ENCODE measurements around the gene MMP24OS.

MMP24OS gene

DNA sequence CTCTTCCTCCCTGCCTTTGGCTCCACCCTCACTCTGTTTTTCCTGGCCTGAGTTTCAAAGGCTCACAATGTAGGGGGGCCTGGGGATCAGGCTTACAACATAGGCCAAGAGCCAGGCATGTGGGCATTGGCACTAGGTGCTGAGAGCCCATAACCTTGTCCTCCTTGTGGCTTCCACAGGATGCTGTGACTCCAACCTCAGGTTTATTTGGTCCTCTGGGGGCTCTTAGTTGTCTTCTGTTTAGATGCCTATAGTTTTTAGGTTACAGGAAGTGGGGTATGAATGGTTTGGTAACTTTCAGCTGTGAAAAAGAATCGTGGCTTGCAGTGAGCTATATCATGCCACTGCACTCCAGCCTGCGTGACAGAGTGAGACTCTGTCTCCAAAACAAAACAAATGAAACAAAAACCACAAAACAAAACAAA lies 25.9 kb downstream of the MMP24OS start:
- no peak for DNase-seq (ENCODE audit: low read depth in 2 of 2)

DNA sequence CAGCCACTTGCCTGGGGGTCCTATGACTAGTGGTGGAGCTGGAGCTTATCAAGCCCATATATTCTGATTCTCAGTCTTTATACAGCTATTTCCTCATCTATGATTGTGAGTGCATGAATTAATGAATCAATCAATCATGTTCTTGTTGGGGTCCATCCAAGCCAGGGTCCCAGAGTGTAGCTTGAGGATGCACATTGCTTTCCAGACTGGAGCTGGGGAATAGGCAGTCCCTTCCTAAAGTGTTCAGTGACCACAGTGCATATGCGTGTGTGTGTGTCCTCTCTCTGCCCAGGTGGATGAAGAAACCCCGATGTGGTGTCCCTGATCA lies 26.3 kb downstream of the MMP24OS start:
- no peak for DNase-seq (ENCODE audit: low read depth in 2 of 2)

DNA sequence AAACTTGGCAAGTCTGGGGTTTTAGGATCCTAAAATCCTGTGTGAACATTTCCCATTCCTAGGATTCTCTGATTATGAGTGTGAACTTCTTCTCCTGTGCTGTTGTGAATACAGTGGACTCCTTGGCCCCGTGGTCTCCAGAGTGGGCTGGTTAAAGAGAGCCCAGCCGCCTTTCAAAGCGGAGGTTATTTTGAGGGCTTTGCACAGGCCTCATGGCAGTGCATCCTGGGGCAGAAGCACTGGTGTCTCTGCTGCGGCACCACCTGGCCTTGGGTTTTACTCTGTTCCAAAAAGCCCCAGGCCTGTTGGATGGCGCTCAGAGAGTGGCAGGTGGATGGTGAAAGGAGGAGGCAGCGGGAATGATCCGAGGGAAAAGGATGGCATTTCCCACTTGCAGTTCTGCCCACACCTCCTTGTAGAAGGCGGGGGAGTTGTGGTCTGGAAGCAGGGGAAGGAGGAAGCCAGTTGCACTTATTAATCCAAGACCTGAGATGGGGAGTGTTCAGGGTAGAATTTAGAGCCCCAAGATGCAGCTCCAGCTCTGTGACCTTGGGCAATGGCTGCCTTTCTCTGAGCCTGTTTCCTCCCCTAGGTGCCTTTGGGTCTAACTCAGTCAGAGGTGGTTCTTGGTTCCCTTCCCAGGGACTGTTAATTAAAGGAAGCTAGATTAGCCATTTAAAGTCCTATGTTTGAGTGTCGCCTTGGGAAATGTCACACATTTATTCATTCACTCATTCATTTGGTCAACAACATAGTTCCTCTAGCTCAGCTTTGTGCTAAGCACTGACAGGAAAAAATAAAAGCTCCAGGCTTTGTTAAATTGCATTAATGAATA lies 29.1 kb downstream of the MMP24OS start:
- DNase-seq (ENCODE audit: low read depth in 2 of 2), result no peak

DNA sequence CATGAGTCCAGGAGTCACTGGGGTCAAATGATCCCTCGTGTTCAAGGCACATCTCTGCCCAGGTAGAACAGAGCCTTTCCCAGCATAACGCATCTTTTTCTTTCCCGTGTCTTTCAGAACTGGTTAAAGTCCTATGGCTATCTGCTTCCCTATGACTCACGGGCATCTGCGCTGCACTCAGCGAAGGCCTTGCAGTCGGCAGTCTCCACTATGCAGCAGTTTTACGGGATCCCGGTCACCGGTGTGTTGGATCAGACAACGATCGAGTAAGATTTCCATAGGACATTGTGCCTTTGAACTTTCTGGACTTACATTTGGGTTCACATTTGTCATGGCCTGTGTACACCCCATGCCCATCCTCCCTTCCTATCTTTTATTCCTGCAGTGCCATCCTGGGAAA lies 31.2 kb downstream of the MMP24OS start:
- DNase-seq (ENCODE audit: low read depth in 2 of 2), result no peak

DNA sequence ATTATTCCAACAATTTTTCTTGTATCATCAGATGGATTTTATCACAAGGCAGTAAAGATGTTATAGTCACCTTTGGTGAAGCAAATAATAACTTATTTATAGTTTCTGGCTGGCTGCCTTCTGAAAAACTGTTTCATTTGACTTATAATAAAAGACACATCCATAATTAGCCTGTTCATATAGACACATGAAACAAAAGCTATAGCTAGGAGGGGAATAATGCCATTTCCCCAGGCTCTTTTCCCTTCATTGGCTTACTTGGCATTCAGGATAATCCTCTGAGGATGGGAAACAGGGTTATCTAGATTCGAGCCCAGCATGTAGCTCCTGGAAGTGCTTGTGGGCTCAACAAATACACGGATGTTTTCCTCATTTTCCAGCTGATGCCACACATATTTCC lies 33.9 kb downstream of the MMP24OS start:
- no peak for DNase-seq (ENCODE audit: low read depth in 2 of 2)

DNA sequence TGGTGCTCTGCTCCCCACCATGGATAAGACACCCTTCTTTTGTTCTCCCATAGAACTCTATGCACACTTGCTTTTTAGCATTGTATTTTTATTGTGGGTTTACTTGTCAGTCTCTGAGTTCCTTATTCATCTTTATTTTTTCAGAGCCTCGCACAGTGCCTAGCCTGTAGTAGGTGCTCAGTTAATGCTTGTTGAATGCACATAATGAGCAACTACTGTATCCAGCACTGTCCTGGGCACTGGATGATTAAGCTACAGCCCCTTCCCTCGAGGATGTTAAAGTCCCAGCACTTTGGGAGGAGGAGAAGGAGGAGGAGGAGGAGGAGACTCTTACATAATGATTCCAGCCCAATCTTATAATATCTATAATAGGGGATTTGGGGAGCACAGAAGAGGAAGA lies 34.6 kb downstream of the MMP24OS start:
- no peak for DNase-seq (ENCODE audit: low read depth in 2 of 2)

DNA sequence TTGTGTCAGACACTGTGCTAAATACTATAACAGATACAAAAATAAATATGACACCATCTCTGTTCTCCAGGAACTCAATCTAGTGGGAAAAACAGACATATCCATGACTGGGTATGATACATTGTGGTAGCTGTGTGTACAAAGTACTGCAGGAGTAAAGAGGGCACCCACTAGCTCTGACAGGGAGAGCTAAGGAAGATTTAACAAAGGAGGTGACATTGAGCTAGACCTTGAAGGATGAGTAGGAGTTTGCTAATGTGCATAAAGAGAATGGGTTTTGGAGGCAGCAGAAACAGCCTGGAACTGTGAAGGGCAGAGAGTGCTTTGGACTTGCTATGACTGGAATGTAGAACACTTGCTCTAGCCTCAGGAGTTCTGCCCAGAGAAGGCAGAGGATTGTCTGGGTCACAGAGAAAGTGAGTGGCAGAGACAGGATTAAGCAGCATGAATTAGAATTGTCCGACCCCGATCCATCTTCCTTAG lies 37.1 kb downstream of the MMP24OS start:
- no peak for DNase-seq (ENCODE audit: low read depth in 2 of 2)

DNA sequence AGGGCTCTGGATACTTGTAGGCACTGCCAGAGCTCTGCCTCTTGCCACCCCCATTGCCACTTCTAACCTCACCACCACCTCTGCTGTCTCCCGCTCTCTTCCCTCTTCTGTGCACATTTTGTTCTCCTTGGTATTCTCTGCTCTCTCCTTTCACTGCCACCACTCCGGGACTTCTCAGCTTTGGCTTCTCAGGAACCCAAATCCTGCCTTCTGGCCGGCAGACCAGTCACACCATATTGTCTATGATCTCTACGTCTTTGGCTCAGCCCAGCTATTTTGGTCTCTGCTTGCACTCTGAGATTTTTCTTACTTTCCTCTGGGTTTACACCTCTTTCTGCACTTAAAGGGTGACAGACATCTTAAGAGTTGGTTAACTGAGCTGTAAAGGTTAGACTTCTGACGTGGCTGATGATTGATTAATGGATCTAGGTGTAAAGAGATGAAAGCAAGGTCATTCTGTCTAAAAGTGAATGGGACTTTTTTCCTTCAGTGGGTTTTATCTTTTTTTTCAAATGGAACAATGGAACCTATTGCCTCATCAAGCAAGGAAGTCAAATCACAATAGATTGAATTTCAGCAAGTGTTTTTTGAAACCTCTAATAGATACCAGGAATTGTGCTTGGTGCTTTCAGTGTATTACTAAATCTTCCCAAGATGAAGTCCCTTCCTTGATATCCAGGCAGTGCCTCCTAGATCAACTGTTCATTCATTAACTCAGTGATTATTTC lies 37.7 kb downstream of the MMP24OS start:
- no peak for DNase-seq (ENCODE audit: low read depth in 2 of 2)

DNA sequence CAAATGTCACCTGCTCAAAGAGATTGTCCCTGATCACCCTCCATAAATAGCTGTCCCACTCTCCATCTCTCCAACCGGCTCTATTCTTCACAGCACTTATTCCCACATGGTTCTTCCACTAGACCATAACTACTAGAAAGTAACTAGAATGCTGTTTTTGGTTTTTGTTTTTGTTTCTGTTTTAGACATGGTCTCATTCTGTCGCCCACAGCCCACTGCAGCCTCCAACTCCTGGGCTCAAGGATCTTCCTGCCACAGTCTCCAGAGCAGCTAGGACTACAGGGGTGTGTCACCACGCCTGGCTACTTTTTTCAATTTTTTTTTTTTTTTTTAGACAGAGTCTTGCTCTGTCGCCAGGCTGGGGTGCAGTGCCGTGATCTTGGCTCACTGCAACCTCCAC lies 39.2 kb downstream of the MMP24OS start:
- DNase-seq (ENCODE audit: low read depth in 2 of 2), result no peak

DNA sequence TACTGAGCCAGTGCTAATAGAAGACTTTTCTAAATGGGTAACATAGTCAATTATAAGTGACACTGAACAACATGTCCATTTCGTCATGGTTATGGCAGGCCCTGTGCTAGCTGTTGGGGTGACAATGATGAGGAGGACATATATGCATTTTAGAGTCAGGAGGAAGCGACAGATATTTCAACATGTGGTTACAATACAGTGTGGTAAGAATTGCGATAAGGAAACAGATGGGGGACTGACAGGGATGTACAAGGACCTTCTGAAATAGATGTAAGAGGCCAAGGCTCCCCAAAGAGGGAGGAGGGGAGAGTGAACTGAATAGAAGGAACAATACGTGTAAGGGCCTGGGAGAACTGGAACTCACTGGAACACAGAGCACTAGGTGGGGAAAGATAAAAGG lies 39.8 kb downstream of the MMP24OS start:
- no peak for DNase-seq (ENCODE audit: low read depth in 2 of 2)

DNA sequence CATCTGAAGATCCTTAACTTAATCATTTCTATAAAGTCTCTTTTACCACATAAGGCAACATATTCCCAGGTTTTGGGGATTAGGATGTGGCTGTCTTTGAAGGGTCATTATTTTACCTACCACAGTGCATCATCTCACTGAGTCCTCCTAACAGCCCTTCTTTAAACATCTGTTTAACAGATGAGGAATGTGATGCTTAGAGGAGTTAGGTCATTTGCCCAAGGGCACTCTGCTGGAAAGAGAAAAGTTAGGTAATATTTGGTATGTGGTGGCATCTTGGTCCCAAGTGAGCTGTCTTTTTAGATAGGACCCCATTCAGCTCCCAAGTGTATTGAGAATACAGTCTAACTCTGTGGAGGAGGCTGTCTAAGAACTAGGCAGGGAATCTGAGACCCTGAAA lies 40.4 kb downstream of the MMP24OS start:
- no peak for DNase-seq (ENCODE audit: low read depth in 2 of 2)

DNA sequence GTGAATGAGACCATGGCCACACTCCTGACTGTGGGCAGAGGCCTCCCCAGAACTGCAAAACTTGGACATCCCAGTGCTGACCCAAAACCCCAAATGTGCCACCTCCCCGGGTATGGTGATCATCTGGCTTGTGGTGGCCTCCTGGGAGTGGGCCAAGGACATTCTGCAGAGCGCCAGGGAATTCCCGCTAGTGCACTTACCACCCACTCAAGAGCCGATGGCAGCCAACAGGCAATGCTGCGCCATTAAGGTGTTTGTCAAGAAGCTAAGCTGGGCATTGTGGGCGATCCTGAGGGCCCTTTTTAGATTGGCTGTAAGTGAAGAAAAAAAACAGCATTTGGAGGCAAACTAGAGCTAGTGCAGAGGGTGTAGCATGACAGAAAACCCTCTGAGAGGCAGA lies 42.0 kb downstream of the MMP24OS start:
- no peak for DNase-seq (ENCODE audit: low read depth in 2 of 2)

DNA sequence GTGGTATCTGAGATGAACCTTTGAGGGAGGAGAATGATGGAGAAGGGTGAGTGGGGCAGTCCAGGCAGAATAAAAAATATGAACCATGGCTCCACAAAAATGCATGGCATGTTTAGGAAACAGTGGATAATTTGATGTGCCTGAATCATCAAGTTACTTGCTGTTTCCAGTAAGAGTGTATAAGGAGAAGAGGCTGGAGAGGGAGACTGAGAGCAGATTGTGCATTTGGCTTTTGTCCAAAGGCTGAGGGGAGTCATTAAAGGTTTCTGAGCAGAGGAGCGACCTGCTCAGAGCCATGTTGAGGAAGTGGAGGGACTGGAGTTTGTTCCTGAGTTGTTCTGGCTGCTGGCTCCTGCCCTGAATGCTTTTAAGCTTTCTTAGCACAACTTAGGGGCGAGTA lies 45.3 kb downstream of the MMP24OS start:
- DNase-seq (ENCODE audit: low read depth in 2 of 2), result no peak

DNA sequence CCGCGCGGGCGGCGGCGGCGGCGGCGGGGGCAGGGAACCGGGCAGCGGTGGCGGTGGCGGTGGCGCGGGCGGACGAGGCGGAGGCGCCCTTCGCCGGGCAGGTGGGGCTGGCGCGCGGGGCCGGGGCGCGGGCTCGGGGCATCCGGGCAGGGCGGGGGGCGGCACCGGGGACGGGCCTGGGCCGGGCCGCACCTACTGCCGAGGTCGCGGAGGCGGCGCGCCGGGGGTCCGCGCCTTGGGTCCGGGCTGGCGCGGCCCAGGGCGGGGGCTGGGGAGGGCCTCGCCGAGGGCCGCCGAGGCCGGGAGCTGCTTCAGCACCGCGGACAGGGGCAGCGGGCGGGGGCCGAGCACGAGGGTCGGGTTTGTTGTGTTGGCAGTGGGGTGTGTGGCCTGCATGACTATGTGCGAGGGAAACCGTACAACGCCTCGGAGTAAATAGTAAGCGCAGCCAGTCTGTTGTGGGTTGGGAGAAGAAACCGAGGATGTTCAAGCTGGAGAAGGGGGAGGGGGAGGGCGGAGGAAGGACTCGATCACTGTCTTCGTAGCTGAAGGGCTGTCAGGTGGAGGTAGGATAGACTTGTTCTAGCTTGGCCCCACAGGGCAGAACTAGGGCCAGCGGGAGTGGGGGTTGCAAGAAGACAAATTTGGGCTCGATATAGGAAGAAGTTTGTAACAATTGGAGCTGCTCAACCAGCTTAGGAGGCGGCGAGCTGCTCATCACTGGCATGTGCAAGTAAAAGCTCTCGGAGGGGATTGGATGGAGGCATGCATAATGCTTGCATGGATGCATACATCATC lies 50.8 kb downstream of the MMP24OS start:
- DNase-seq (ENCODE audit: low read depth in 2 of 2), result peak; percentile 25 to 40
